Measurements from ENCODE around the gene IFRD2. TPM values are rescaled to one million over a fixed set of nuclear protein-coding genes. Genes with fewer than 3 reads are reported as not detected.

IFRD2 gene
- total RNA-seq, 1 donor from 2014 or later = 77.1 TPM

DNA sequence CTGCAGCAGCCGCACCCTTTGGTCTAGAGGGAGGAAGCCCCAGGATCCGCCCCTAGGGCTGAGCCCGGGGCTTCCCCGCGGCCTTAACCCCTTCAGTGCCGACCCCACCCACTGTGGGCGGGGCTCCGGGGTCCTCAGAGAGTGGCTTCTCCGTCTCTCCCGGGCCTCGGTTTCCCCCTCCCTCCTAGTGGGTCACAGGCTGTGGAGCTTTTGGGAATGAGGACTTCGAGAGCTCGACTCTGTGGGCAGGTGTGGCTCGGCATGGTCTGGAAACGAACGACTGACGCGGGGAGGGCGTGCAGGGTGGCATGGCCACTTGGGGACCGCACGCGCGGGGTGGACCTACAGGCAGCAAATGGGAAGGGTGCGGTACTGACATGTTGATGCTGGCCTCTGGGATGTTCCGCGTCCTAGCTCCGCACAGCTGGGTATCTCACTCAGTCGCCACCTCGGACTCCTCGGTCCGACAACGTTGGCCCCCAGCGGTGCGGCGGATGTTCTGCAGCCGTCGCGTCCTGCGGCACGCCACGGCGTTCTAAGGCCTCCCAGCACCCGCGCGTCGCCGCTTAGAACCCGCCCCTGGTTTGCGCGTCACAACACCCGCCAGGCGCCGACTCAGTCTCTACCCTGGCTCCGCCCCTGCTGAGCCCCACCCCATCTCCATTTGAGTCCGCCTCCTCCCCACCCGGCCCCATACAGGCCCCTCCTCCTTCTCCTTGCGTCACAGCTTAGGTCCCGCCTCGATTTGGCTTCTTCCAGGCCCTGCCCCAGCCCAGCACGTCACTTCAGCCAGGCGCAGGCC is 6.8 kb upstream of the IFRD2 start, which contains the start of the genes HYAL3 and NAA80:
TSS of gene HYAL3 (minus strand) at position 570 of the 802 bp plus-strand sequence. CDS start 3,803 bp downstream, outside the sequence.
TSS of gene NAA80 (minus strand) at position 570 of the 802 bp plus-strand sequence. CDS start 1,942 bp downstream, outside the sequence.
- H3K36me3 Mint-ChIP-seq (ENCODE audit: low read depth) = no peaks in the 10 kb centered on the region
- peaks cover 6% of the 10 kb centered on the region for H3K27me3 Mint-ChIP-seq (ENCODE audit: low read depth)
- peak; percentile 55 for TF ChIP-seq CTCF (conservative IDR thresholded peaks at IDR 0.05)
- H3K27ac Mint-ChIP-seq (ENCODE audit: unreplicated experiment) = peak within 1 kb of the TSS; percentile 99
- DNase-seq (ENCODE audit: low read depth, low spot score) = peak; percentile 97
- no peaks in the 10 kb centered on the region for H3K9me3 Mint-ChIP-seq
- H3K4me3 Mint-ChIP-seq = peak within 1 kb of the TSS; percentile 98
- peaks cover 23% of the 10 kb centered on the region for H3K4me1 Mint-ChIP-seq

DNA sequence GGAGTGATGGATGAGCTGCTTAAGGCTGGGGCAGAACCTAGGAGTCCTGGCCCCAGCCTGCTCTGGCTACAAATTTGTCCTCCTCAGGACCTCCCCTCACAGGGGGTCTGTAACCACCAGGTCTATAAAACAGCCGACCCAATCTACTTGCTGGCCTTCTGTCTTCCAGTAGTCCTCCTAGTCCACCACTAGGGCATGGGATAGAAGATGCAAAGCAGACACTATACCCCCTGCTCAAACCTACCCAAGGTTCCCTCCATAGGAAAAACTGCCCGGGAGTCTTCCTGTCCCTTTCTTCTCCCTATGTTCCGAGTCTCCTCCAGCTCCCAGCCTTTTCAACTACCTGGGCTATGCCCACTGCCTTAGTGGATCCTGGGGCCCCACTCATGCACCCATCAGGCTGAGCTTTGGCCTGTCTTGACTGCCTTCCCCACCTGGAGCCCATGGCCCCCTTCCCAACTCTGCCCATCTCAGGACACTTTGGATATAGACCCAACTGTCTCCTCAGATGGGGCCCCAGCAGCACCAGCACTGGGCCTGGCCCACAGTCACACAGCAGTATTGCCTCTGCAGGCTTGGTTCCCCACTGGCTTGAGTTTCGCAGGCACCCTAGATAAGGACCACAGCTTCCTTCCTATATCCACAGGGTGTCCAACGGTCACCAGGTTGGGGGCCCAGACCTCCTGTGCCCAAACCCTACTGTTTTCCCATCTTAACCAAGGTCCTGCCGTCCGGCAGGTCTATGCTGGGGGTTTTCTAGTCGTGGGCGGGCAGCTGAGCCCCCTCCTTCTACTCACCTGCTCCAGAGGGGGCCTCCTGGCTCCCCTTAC is 5.9 kb upstream of the IFRD2 start:
- no peak for DNase-seq (ENCODE audit: low read depth, low spot score)
- H3K4me1 Mint-ChIP-seq = peaks cover 23% of the 10 kb centered on the region
- TF ChIP-seq CTCF (conservative IDR thresholded peaks at IDR 0.05) = peak; percentile 37

DNA sequence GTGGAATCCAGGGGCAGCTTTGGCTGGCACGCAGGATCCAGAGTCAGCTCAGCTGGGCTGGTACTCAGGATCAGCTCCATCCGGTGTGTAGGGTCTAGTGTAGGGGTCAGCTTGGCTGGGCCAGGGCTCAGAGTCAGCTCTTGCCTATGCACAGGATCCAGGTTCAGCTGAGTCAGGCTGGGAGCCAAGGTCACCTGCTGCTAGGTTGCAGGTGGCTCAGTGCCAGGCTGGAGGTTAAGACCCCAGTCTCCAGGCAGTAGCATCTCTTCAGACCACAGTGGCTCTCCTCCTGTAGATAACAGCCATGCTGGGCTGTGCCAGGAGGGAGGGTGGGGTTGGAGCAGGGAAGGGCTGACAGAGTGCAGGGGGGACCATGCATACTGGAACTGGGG is 5.2 kb upstream of the IFRD2 start:
- Mint-ChIP-seq H3K27me3 (ENCODE audit: low read depth) (peaks cover 6% of the 10 kb centered on the region), H3K27ac (ENCODE audit: unreplicated experiment) (no peak overlapping the region), H3K4me3 (peak overlapping the region; percentile 98), H3K9me3 (no peaks in the 10 kb centered on the region), H3K4me1 (peaks cover 29% of the 10 kb centered on the region), H3K36me3 (ENCODE audit: low read depth) (no peaks in the 10 kb centered on the region)
- no peak for TF ChIP-seq CTCF (conservative IDR thresholded peaks at IDR 0.05)
- no peak for DNase-seq (ENCODE audit: low read depth, low spot score)

More for the DNA sequence above, 5.9 kb upstream of the IFRD2 start:
- H3K9me3 Mint-ChIP-seq = no peaks in the 10 kb centered on the region
- H3K4me3 Mint-ChIP-seq = peak overlapping the region; percentile 98
- no peaks in the 10 kb centered on the region for H3K36me3 Mint-ChIP-seq (ENCODE audit: low read depth)
- peaks cover 6% of the 10 kb centered on the region for H3K27me3 Mint-ChIP-seq (ENCODE audit: low read depth)
- peak overlapping the region; percentile 57 for H3K27ac Mint-ChIP-seq (ENCODE audit: unreplicated experiment)

DNA sequence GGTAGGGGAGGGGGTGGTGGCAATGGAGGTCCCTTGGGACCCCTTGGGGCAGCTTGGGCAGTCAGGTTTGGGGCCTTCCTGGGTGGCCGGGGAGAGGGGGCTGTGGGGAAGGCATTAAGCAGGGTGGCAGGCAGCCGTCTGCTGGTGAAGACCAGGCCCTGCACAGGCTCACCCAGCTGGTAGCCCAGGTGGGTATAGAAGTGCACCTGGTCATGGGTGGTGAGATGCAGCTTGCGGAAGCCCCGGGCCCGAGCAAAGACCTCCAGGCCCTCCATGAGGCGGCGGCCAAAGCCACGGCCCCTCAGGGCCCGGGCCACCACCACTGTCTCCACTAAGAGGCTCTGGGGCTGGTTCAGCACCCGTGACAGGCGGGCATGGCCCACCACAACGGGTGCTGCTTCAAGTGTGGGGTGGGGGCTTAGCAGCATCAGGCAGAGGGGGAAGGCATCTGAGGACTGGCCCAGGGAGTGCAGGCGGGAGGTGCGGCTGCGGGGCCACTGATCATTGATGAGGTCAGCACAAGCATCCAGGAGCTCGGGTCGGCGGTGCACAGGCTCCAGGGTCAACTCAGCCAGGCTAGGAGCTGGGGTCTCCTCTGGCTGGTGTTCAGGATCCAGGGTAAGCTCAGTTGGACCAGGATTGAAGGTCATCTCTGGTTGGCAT is 4.6 kb upstream of the IFRD2 start:
- TF ChIP-seq CTCF (conservative IDR thresholded peaks at IDR 0.05) = no peak
- peak overlapping the region; percentile 59 for H3K4me3 Mint-ChIP-seq
- no peak for DNase-seq (ENCODE audit: low read depth, low spot score)

More for the DNA sequence above, 4.6 kb upstream of the IFRD2 start:
- no peaks in the 10 kb centered on the region for H3K9me3 Mint-ChIP-seq
- H3K36me3 Mint-ChIP-seq (ENCODE audit: low read depth) = no peaks in the 10 kb centered on the region
- peaks cover 6% of the 10 kb centered on the region for H3K27me3 Mint-ChIP-seq (ENCODE audit: low read depth)
- H3K4me1 Mint-ChIP-seq = peaks cover 30% of the 10 kb centered on the region
- H3K27ac Mint-ChIP-seq (ENCODE audit: unreplicated experiment) = no peak overlapping the region
